Measurements from ENCODE around the gene RAB13. TPM values are rescaled to one million over a fixed set of nuclear protein-coding genes. Genes with fewer than 3 reads are reported as not detected.

Gene RAB13
- total and polyA plus RNA-seq, 2 of the 4 experiments (the other 2 are of a cell fraction) = 42.3 to 249 TPM

DNA sequence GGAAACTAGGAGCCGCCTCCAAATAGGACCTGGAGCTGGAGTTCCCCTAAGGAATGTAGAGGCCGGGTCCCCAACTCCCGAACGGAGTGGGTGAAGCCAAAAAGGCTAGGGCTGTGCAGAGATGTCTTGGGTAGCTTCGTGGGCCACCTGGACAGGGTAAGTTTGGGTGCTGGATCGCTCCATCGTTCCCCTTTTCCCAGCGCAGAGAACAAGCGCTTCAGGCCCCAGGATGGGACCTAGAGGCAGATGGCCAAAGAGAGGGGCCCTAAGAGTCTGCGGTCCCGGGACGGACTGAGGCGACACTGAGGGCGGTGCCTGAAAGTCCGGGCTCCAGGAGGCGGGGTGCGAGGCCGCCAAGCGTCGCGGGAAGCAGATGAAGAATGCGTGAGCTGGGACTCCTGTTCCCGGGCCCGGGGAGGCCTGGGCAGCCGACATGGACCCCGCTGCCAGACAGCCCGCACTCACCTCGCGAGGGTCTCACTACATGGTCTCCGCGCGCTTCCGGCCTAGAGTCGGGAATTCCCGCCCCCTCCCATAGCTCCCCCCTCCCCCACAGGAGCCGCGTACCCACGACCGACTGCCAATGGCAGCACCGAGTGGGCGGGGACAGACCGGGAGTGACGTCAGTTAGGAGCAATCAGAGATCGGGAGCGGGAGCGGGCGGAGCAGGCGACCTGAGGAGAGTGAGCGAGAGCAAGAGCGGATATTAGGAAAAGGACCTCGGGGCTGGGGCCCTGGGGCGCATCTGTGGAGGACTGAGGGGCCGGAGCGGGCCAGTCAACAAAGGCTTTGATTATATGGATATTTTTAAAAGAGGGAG lies 22.9 kb downstream of the RAB13 start, which contains the start of gene SLC39A1:
TSS of gene SLC39A1 (minus strand) at position 508 of the 820 bp plus-strand sequence. CDS start 822 bp downstream, outside the sequence.
- Histone ChIP-seq H3K4ac (ENCODE audit: low read depth, low read length) (peak within 1 kb of the TSS; percentile 97), H2AK5ac (ENCODE audit: low read depth, low read length) (peak within 1 kb of the TSS; percentile 96), H3K9ac (ENCODE audit: low read depth, low read length) (peak within 1 kb of the TSS; percentile 92), H2BK120ac (ENCODE audit: low read depth, low read length) (peak within 1 kb of the TSS; percentile 72), H2AK9ac (replicated peaks; ENCODE audit: low read depth, low read length, poor library complexity) (peak within 1 kb of the TSS; percentile 99), H3K9me3 (ENCODE audit: control insufficient read depth, insufficient read depth, low read length) (no peaks in the 10 kb centered on the region), H3K14ac (replicated peaks; ENCODE audit: low read depth, low read length) (peak within 1 kb of the TSS; percentile 97), H3K36me3 (ENCODE audit: control insufficient read depth, insufficient read depth, low read length) (peaks cover 13% of the 10 kb centered on the region; the same call in 1 of the 2 replicates), H3K4me2 (ENCODE audit: low read depth, low read length) (peak within 1 kb of the TSS; percentile 92), H3K4me1 (ENCODE audit: control insufficient read depth, insufficient read depth, low read length) (peaks cover 7% of the 10 kb centered on the region), H3K23ac (ENCODE audit: low read depth, low read length) (peak within 1 kb of the TSS; percentile 98), H4K8ac (ENCODE audit: low read depth in 2 of 2, low read length in 2 of 2) (peak within 1 kb of the TSS; percentile 70 to 92), H3K27me3 (ENCODE audit: control insufficient read depth, insufficient read depth, low read length) (no peaks in the 10 kb centered on the region), H3K56ac (ENCODE audit: extremely low read depth, insufficient read depth, low read length) (peak within 1 kb of the TSS; percentile 87), H4K91ac (ENCODE audit: insufficient read depth, low read depth, low read length) (peak within 1 kb of the TSS; percentile 86), H2AFZ (replicated peaks; ENCODE audit: low read length, poor library complexity) (peak within 1 kb of the TSS; percentile 98), H3K79me1 (ENCODE audit: low read depth in 1 of 2, low read length in 2 of 2) (peaks cover 10 to 61% of the 10 kb centered on the region in 2 experiments; a peak in 3 of 4 replicates), H2BK20ac (ENCODE audit: low read depth, low read length) (peak within 1 kb of the TSS; percentile 58; the same call in 1 of the 2 replicates), H3K9me1 (ENCODE audit: insufficient read depth, low read length) (peaks cover 13% of the 10 kb centered on the region; the same call in 1 of the 2 replicates), H3K27ac (ENCODE audit: insufficient read depth, low read length) (peak within 1 kb of the TSS; percentile 92), H2BK15ac (ENCODE audit: low read depth, low read length) (peak within 1 kb of the TSS; percentile 42; the same call in 1 of the 3 replicates), H3K4me3 (ENCODE audit: insufficient read depth, low read depth, low read length) (peak within 1 kb of the TSS; percentile 76), H4K5ac (ENCODE audit: low read depth, low read length) (peak within 1 kb of the TSS; percentile 78), H3K18ac (ENCODE audit: low read depth, low read length) (peak within 1 kb of the TSS; percentile 64), H4K20me1 (ENCODE audit: insufficient read depth, low read length) (peaks cover 4% of the 10 kb centered on the region), H2BK5ac (ENCODE audit: low read depth, low read length, poor library complexity, severe bottlenecking) (peak within 1 kb of the TSS; percentile 92)
- intact Hi-C loops (cut with micrococcal nuclease) (loop anchor here (2.0 kb wide), 1 partner anchor 24 kb away; the partner anchor contains the start of gene RAB13), in situ Hi-C loops (cut with MboI; ENCODE audit: low sequenced_read_pairs) (loop anchor here (25.0 kb wide), 1 partner anchor 426 kb away; the partner anchor contains the start of genes S100A3, S100A4, S100A5 and S100A6), dilution Hi-C loops (cut with HindIII; ENCODE audit: low sequenced_read_pairs, unreplicated experiment) (no loop called here)
- peak; percentile 76 for ATAC-seq (ENCODE audit: low read depth)
- ChIA-PET CTCF (interaction anchor here (1.4 to 2.1 kb wide), 3 partner anchors 13 to 23 kb away, joined by 3 to 10 read pairs (median 8); partner anchors contain the start of genes DENND4B and RAB13), POLR2A (ENCODE audit: unreplicated experiment) (interaction anchor here (1.1 kb wide), 1 partner anchor 14 kb away, joined by 3 read pairs; the partner anchor contains the start of gene JTB)
- TF ChIP-seq MAZ (IDR thresholded peaks at IDR 0.05; ENCODE audit: borderline replicate concordance, low read depth, low read length) (peak; percentile 66; the same call in 1 of the 2 replicates), POLR2A (IDR thresholded peaks at IDR 0.05; ENCODE audit: low read depth, low read length) (peak; percentile 68; the same call in 1 of the 2 replicates)
- TF ChIP-seq, protein P1, sequence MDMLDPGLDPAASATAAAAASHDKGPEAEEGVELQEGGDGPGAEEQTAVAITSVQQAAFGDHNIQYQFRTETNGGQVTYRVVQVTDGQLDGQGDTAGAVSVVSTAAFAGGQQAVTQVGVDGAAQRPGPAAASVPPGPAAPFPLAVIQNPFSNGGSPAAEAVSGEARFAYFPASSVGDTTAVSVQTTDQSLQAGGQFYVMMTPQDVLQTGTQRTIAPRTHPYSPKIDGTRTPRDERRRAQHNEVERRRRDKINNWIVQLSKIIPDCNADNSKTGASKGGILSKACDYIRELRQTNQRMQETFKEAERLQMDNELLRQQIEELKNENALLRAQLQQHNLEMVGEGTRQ (IDR thresholded peaks at IDR 0.05; ENCODE audit: low read depth, low read length) = no peak
- 2% methylated on average over 19 of the region's 54 CpGs; no CpG with 5 or more reads in 1 of the 2 experiments for WGBS, 2 experiments (ENCODE audit: extremely low coverage in 2 of 2, insufficient read length in 1 of 2)
- no TSS peak for BruUV-seq (replicated peaks)
- peak; percentile 95 for DNase-seq
